GM12801 (cell line): ENCODE data around the gene TXK.

ENCODE experiments used
- CTCF ChIP-seq: IDR thresholded peaks from one replicate; pipeline ENCODE4 v1.5.1; 2011; ENCODE audit warnings: control low read depth; ENCODE audit not compliant: insufficient read length; ENCODE audit errors: extremely low read depth

TXK gene

DNA sequence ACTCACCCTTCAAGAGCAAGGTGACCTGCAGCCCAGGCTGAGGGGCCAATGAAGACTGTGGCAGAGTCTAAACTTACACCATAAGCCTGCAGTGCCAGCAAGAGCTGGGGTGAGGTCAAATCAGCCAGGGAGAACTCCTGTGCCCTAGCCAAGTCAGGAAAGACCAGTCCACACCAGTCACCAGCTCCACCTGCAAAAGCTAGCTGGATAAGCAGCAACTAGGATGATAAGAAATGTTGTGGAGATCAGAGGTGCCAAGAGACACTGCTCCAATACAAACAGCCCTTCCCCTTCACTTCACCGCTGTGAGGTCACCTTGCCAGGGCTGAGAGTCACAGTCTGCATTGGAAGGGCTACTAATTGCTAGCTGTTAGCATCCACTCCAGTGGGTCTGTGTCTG is 86.2 kb downstream of the TXK start:
- no peak for TF ChIP-seq CTCF

- no peak for TF ChIP-seq CTCF
Measured at GRCh38 chr4:48047421-48047844, 86.6 kb downstream of the TXK start.

GRCh38 chr4:48046059-48046458 is 88.0 kb downstream of the TXK start:
- TF ChIP-seq CTCF, result no peak

DNA sequence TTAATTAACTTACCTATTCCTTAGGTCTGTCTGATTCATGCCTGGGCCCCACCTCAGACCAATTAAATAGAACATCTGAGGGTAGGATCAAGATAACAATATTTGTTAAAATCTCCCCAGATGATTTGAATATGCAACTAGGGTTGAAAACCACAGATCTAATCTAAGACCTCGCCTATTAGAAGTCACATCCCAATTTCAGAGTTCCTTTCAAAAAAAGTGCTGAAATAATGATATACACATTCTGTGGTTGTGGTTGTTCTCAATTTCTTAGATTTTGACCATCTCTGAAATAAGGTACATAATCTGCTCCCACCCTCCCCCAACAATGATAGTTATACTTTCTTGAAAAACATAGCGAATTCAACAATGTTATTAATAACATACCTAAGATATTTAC is 89.8 kb downstream of the TXK start:
- no peak for TF ChIP-seq CTCF

GRCh38 chr4:48043504-48043903 is 90.5 kb downstream of the TXK start:
- TF ChIP-seq CTCF, result no peak

DNA sequence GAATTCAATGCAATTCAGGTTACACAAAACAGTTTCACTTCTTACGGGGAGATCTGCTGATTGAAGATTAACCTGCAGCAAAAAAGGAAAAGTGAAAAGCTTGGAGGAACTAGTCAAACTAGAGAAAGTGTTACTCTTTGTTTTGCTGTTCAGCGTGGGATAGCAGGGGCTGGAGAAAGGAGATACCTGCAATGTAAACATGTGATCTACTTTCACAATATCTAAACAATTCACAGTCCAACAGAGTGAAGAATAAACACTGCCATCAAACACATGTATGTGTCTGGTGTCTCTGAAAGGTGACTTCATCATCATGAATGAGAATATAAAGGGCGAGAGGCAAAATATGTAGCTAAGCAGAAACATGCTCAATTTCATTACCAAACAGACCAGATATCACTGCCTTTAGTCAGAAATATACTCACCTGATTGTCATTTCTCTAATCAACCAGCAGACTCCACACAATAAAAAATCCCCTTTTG is 91.0 kb downstream of the TXK start:
- TF ChIP-seq CTCF, result no peak

GRCh38 chr4:48041535-48042137 is 92.4 kb downstream of the TXK start:
- no peak for TF ChIP-seq CTCF
